GM19099 (cell line): Measurements from ENCODE around the gene TENT5C.

Experiments
- POLR2A ChIP-seq: IDR thresholded peaks from 3 replicates; pipeline ENCODE4 v1.6.1; 2011; ENCODE audit warnings: low read depth; ENCODE audit not compliant: insufficient read length; ENCODE audit errors: extremely low read depth

The TENT5C gene

GRCh38 chr1:117569856-117570255 lies 36.0 kb upstream of the TENT5C start:
- TF ChIP-seq POLR2A: no peak

GRCh38 chr1:117570988-117571409 lies 34.8 kb upstream of the TENT5C start:
- no peak for TF ChIP-seq POLR2A

- TF ChIP-seq POLR2A: no peak
These were observed 34.4 kb upstream of the TENT5C start for GRCh38 chr1:117571496-117571895.

GRCh38 chr1:117572546-117572945 lies 33.3 kb upstream of the TENT5C start:
- TF ChIP-seq POLR2A: no peak

GRCh38 chr1:117573386-117574023 lies 32.3 kb upstream of the TENT5C start:
- no peak for TF ChIP-seq POLR2A

GRCh38 chr1:117574161-117574835 lies 31.6 kb upstream of the TENT5C start:
- no peak for TF ChIP-seq POLR2A

GRCh38 chr1:117575586-117576225 lies 30.1 kb upstream of the TENT5C start:
- no peak for TF ChIP-seq POLR2A

- TF ChIP-seq POLR2A: no peak
These were observed 29.6 kb upstream of the TENT5C start for GRCh38 chr1:117576236-117576635.

- TF ChIP-seq POLR2A: no peak
These were observed 28.5 kb upstream of the TENT5C start for GRCh38 chr1:117577191-117577885.

GRCh38 chr1:117578466-117578865 lies 27.4 kb upstream of the TENT5C start:
- TF ChIP-seq POLR2A: no peak

GRCh38 chr1:117579221-117579906 lies 26.5 kb upstream of the TENT5C start:
- no peak for TF ChIP-seq POLR2A

- TF ChIP-seq POLR2A: no peak
These were observed 25.4 kb upstream of the TENT5C start for GRCh38 chr1:117580436-117580835.

- no peak for TF ChIP-seq POLR2A
These were observed 25.0 kb upstream of the TENT5C start for GRCh38 chr1:117580882-117581281.

- no peak for TF ChIP-seq POLR2A
These were observed 24.4 kb upstream of the TENT5C start for GRCh38 chr1:117581391-117581943.

- TF ChIP-seq POLR2A: no peak
These were observed 23.4 kb upstream of the TENT5C start for GRCh38 chr1:117582451-117582850.
